Lung (tissue), 12 donors: ENCODE results near the gene PCBP3. TPM values are rescaled to one million over a fixed set of nuclear protein-coding genes. Genes with fewer than 3 reads are reported as not detected.
A peak's percentile ranks its signal among the peaks of the same experiment; 100 is the strongest.
"Not testable (repeated sequence)": the region's sequence is repeated elsewhere in the genome, so short reads cannot be mapped to it uniquely, and the experiment has no call there.

Experiments used
- ATAC-seq: fragments of 200-7000 bp; cut with Tn5 transposase; one replicate; pipeline ENCODE4 v1.9.1; 2020; ENCODE audit warnings: moderate number of reproducible peaks; ENCODE audit not compliant: insufficient read depth, low FRiP score
- DNase-seq, 3 donors: peaks; one replicate each; pipeline ENCODE4 v3.0.0-alpha.2; 2013 to 2017
- H3K27ac ChIP-seq, 2 donors: one replicate each; pipeline ENCODE4 v1.5.1; 2013; ENCODE audit warnings: mild to moderate bottlenecking in 2 of 2, moderate library complexity in 2 of 2, control low read depth in 1 of 2, inconsistent platforms in 1 of 2, low read depth in 1 of 2, low read length in 1 of 2
- H3K27me3 ChIP-seq, 3 donors: one replicate each; pipeline ENCODE4 v1.5.1; 2013; ENCODE audit warnings: low read length in 2 of 3; ENCODE audit not compliant: control insufficient read depth in 3 of 3, insufficient read depth in 3 of 3
- H3K36me3 ChIP-seq, 4 donors: one replicate each; pipeline ENCODE4 v1.5.1; 2013; ENCODE audit warnings: low read length in 4 of 4, mild to moderate bottlenecking in 1 of 4, moderate library complexity in 1 of 4; ENCODE audit not compliant: control insufficient read depth in 4 of 4, insufficient read depth in 4 of 4
- H3K4me1 ChIP-seq, 5 donors: one replicate each; pipeline ENCODE4 v1.5.1; 2013; ENCODE audit warnings: low read length in 5 of 5, mild to moderate bottlenecking in 2 of 5, moderate library complexity in 1 of 5; ENCODE audit not compliant: control insufficient read depth in 5 of 5, insufficient read depth in 5 of 5
- H3K4me3 ChIP-seq: one replicate; pipeline ENCODE4 v1.5.1; 2013; ENCODE audit warnings: mild to moderate bottlenecking, control low read depth, moderate library complexity
- H3K9ac ChIP-seq, 2 donors: one replicate each; pipeline ENCODE4 v1.5.1; 2013; ENCODE audit warnings: low read length in 2 of 2, control low read depth in 1 of 2; ENCODE audit not compliant: insufficient read depth in 1 of 2
- H3K9me3 ChIP-seq, 4 donors: one replicate each; pipeline ENCODE4 v1.5.1; 2013; ENCODE audit warnings: low read length in 3 of 4, mild to moderate bottlenecking in 1 of 4, moderate library complexity in 1 of 4; ENCODE audit not compliant: control insufficient read depth in 4 of 4, insufficient read depth in 3 of 4
- WGBS, 2 donors: extraction: QIAGEN DNeasy Blood & Tissue Kit; methylation state at CpG; one replicate each; pipeline ENCODE4 v1.1.7; 2013; 5-methylcytosine and 5-hydroxymethylcytosine counted together
- polyA plus RNA-seq, 2 donors: library from polyadenylated mRNA; stranded (reverse); fragments of 200-250 nt; gene quantifications; one replicate each; pipeline ENCODE4 v1.2.1, GENCODE V29; 2013
- total RNA-seq, 2 donors: library from RNA; depleted of rRNA in 1 of 2; stranded (reverse); fragments of >200 nt in 1 of 2; gene quantifications; one replicate each; pipeline ENCODE4 v1.2.1, GENCODE V29; 2014 to 2021
- TF ChIP-seq, protein P1 (sequence below): IDR thresholded peaks from 2 replicates; pipeline ENCODE4 v1.5.1; 2012; ENCODE audit warnings: mild to moderate bottlenecking; ENCODE audit errors: control extremely low read depth, extremely low read depth
- donor health status: control.
- donor health status: control.
- donor health status: Bipolar disorder and iron deficiency.
- donor health status: healthy.
- donor health status: DM: yes; HTN: yes; CAD: no.

Gene PCBP3
- total and polyA plus RNA-seq, 4 donors: 1.6 to 8.2 (median 3.1) TPM

DNA sequence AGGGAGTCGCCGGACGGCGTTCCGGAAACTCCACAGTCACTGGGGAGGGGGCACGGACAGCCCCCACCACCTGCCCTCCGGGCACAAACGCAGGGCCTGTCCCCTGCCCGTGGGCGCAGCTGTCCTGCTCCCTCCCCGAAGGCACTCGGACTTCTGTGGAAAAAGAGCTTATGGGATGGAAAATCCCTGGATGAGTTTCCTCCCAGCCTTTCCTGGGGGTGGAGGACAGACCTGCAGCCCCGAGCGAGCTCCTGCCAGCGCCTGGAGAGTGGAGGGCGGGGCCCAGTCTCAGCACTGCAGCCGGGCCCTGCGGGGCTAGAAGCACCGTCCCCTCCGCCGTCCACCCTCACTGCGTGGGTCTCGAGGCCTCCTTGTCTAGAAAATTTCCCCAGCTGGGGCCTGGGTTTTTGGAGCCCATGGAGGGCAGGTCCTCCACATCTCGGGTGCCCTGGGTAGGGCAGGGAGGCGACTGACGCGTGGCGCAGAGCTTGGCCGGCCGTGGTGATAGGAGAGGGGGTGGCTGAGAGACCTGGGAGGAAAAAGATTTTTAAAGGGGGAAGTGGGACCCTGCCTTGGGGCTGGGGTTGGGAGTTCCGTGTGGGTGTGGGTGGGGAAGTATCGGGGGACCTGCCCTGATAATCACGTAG, 331.6 kb downstream of the PCBP3 start:
- peak overlapping the region in 1 of 2 donors; percentile 54 for H3K9ac ChIP-seq
- H3K4me3 ChIP-seq: no peak overlapping the region
- peaks cover 0 to 57% (median 9%) of the 10 kb centered on the region in 5 donors for H3K4me1 ChIP-seq
- DNase-seq (peak in 2 of 3 donors; percentile 30 to 34), ATAC-seq (no peak)
- TF ChIP-seq, protein P1, sequence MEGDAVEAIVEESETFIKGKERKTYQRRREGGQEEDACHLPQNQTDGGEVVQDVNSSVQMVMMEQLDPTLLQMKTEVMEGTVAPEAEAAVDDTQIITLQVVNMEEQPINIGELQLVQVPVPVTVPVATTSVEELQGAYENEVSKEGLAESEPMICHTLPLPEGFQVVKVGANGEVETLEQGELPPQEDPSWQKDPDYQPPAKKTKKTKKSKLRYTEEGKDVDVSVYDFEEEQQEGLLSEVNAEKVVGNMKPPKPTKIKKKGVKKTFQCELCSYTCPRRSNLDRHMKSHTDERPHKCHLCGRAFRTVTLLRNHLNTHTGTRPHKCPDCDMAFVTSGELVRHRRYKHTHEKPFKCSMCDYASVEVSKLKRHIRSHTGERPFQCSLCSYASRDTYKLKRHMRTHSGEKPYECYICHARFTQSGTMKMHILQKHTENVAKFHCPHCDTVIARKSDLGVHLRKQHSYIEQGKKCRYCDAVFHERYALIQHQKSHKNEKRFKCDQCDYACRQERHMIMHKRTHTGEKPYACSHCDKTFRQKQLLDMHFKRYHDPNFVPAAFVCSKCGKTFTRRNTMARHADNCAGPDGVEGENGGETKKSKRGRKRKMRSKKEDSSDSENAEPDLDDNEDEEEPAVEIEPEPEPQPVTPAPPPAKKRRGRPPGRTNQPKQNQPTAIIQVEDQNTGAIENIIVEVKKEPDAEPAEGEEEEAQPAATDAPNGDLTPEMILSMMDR: no peak
- H3K9me3 ChIP-seq: no peaks in the 10 kb centered on the region
- H3K27ac ChIP-seq: peak overlapping the region; percentile 50 to 67
- H3K36me3 ChIP-seq: no peaks in the 10 kb centered on the region
- WGBS, 2 donors: 24 to 27% methylated on average over 33 of the region's 33 CpGs
- H3K27me3 ChIP-seq: peaks cover 0 to 17% (median 0%) of the 10 kb centered on the region in 3 donors

- H3K9me3 ChIP-seq, H3K4me3 ChIP-seq, ATAC-seq, H3K27ac ChIP-seq, DNase-seq, H3K9ac ChIP-seq, H3K36me3 ChIP-seq: not testable (repeated sequence)
- Histone ChIP-seq H3K27me3 (peaks cover 0 to 18% (median 0%) of the 10 kb centered on the region in 3 donors), H3K4me1 (peaks cover 0 to 53% (median 11%) of the 10 kb centered on the region in 5 donors)
- WGBS, 2 donors: 37 to 61% methylated on average over 10 to 13 of the region's 13 CpGs
Observed at GRCh38 chr21:45975667-45976409, 332.3 kb downstream of the PCBP3 start.

- ATAC-seq (no peak), DNase-seq (no peak)
- Histone ChIP-seq H3K4me1 (peaks cover 0 to 49% (median 8%) of the 10 kb centered on the region in 5 donors), H3K9ac (no peak overlapping the region), H3K9me3 (no peaks in the 10 kb centered on the region), H3K27ac (no peak overlapping the region), H3K36me3 (no peaks in the 10 kb centered on the region), H3K4me3 (no peak overlapping the region), H3K27me3 (peaks cover 0 to 18% (median 0%) of the 10 kb centered on the region in 3 donors)
- WGBS, 2 donors: 42 to 54% methylated on average over 11 of the region's 11 CpGs
- TF ChIP-seq, protein P1: no peak
Observed at GRCh38 chr21:45976701-45977311, 333.3 kb downstream of the PCBP3 start.

- peak overlapping the region; percentile 21 to 49 for H3K27ac ChIP-seq
- H3K36me3 ChIP-seq: no peaks in the 10 kb centered on the region
- DNase-seq: peak; percentile 54 to 64 (median 57)
- H3K4me3 ChIP-seq: no peak overlapping the region
- H3K9ac ChIP-seq: no peak overlapping the region
- H3K9me3 ChIP-seq: no peaks in the 10 kb centered on the region
- TF ChIP-seq, protein P1: no peak
- no peak for ATAC-seq
- H3K4me1 ChIP-seq: peaks cover 0 to 43% (median 8%) of the 10 kb centered on the region in 5 donors
- peaks cover 0 to 18% (median 0%) of the 10 kb centered on the region in 3 donors for H3K27me3 ChIP-seq
- WGBS, 2 donors: 40 to 53% methylated on average over 5 of the region's 5 CpGs
Observed at GRCh38 chr21:45977396-45977795, 333.9 kb downstream of the PCBP3 start.
